Esophagus squamous epithelium (tissue), 5 donors: ENCODE results near the gene FGF8. TPM values are rescaled to one million over a fixed set of nuclear protein-coding genes. Genes with fewer than 3 reads are reported as not detected.

Experiments
- DNase-seq: peaks from one replicate; lab custom pipeline; 2025; lab: John Stamatoyannopoulos, UW
- H3K27ac ChIP-seq, 4 donors: fragments of 200-600 bp; sonication (generic); one replicate each; pipeline ENCODE4 v1.5.1; 2016 to 2019; ENCODE audit warnings: mild to moderate bottlenecking in 1 of 4
- H3K27me3 ChIP-seq, 4 donors: fragments of 200-600 bp; sonication (generic); 1 replicate in 3 of 4; 2 replicates in 1 of 4; pipeline versions ENCODE4 v1.5.1 to v1.6.0; 2017 to 2021; ENCODE audit warnings: antibody characterized with exemption in 1 of 4
- H3K36me3 ChIP-seq, 3 donors: fragments of 200-600 bp; sonication (generic); one replicate each; pipeline ENCODE4 v1.5.1; 2016 to 2019
- H3K4me1 ChIP-seq, 3 donors: fragments of 200-600 bp; sonication (generic); one replicate each; pipeline ENCODE4 v1.5.1; 2017 to 2019
- H3K4me3 ChIP-seq, 4 donors: fragments of 200-600 bp; sonication (generic); 1 replicate in 3 of 4; 2 replicates in 1 of 4; pipeline ENCODE4 v1.5.1; 2016 to 2019; ENCODE audit warnings: mild to moderate bottlenecking in 2 of 4, moderate library complexity in 1 of 4
- H3K9me3 ChIP-seq, 3 donors: fragments of 200-600 bp; sonication (generic); one replicate each; pipeline ENCODE4 v1.5.1; 2016 to 2019
- CTCF ChIP-seq, 6 experiments: fragments of 450-650 bp in 4 of 6; fragments of 200-600 bp in 2 of 6; sonication (generic) in 2 of 6; IDR thresholded peaks; one replicate each; pipeline ENCODE4 v1.5.1; 2016 to 2019; ENCODE audit warnings: antibody characterized with exemption in 6 of 6, mild to moderate bottlenecking in 4 of 6, moderate library complexity in 4 of 6
- POLR2A ChIP-seq, 4 donors: fragments of 450-650 bp; IDR thresholded peaks; one replicate each; pipeline ENCODE4 v1.6.1; 2017; ENCODE audit warnings: antibody characterized with exemption in 4 of 4, mild to moderate bottlenecking in 4 of 4, moderate library complexity in 3 of 4
- WGBS, 2 donors: methylation state at CpG; one replicate each; pipeline ENCODE4 v1.1.5; 2018; 5-methylcytosine and 5-hydroxymethylcytosine counted together
- intact Hi-C: fragments of 100-400 bp; cut with DNase I; formaldehyde crosslinking; loops from one replicate; pipeline ENCODE4 v1.15.0; 2022
- total RNA-seq, 4 donors: library from RNA; depleted of rRNA; stranded (reverse); fragments of >200 nt; gene quantifications; one replicate each; pipeline ENCODE4 v1.1.0, GENCODE V29; 2016
- donor health status: DM: yes; HTN: yes; CAD: no.

FGF8 gene
- total RNA-seq, 4 donors from 2014 or later = not detected

GRCh38 chr10:101725296-101726114 is 50.4 kb downstream of the FGF8 start:
- intact Hi-C loops = no loop called here
- Histone ChIP-seq H3K9me3 (no peaks in the 10 kb centered on the region), H3K4me3 (no peak overlapping the region), H3K4me1 (no peaks in the 10 kb centered on the region), H3K27me3 (peaks cover 0 to 5% (median 0%) of the 10 kb centered on the region in 4 donors), H3K27ac (no peak overlapping the region), H3K36me3 (no peaks in the 10 kb centered on the region)
- no peak for DNase-seq
- 59 to 62% methylated on average over 3 to 8 of the region's 8 CpGs for WGBS, 2 donors
- TF ChIP-seq CTCF (IDR thresholded peaks at IDR 0.05) (no peak), POLR2A (IDR thresholded peaks at IDR 0.05) (no peak)

GRCh38 chr10:101724446-101724845 is 51.5 kb downstream of the FGF8 start:
- WGBS, 2 donors = 65 to 88% methylated on average over 2 of the region's 2 CpGs
- H3K4me3 ChIP-seq = no peak overlapping the region

GRCh38 chr10:101723176-101723575 is 52.7 kb downstream of the FGF8 start:
- WGBS, 2 donors = 97 to 100% methylated on average over 3 of the region's 3 CpGs
- DNase-seq = no peak
- Histone ChIP-seq H3K27ac (no peak overlapping the region), H3K9me3 (no peaks in the 10 kb centered on the region), H3K4me1 (no peaks in the 10 kb centered on the region), H3K4me3 (no peak overlapping the region), H3K36me3 (no peaks in the 10 kb centered on the region), H3K27me3 (peaks cover 0 to 8% (median 0%) of the 10 kb centered on the region in 4 donors)
- TF ChIP-seq POLR2A (IDR thresholded peaks at IDR 0.05) = no peak
- no peak for TF ChIP-seq CTCF (IDR thresholded peaks at IDR 0.05)
- intact Hi-C loops = no loop called here

More at GRCh38 chr10:101724446-101724845, 51.5 kb downstream of the FGF8 start:
- no peak for TF ChIP-seq CTCF (IDR thresholded peaks at IDR 0.05)
- no peak for TF ChIP-seq POLR2A (IDR thresholded peaks at IDR 0.05)
- Histone ChIP-seq H3K9me3 (no peaks in the 10 kb centered on the region), H3K36me3 (no peaks in the 10 kb centered on the region), H3K27me3 (peaks cover 0 to 5% (median 0%) of the 10 kb centered on the region in 4 donors), H3K4me1 (no peaks in the 10 kb centered on the region), H3K27ac (no peak overlapping the region)
- intact Hi-C loops = no loop called here
- DNase-seq = no peak

GRCh38 chr10:101721806-101722205 is 54.1 kb downstream of the FGF8 start:
- H3K4me1 ChIP-seq = peaks cover 0 to 7% (median 4%) of the 10 kb centered on the region in 3 donors
- no peaks in the 10 kb centered on the region for H3K36me3 ChIP-seq
- TF ChIP-seq POLR2A (IDR thresholded peaks at IDR 0.05) = no peak
- no peak for TF ChIP-seq CTCF (IDR thresholded peaks at IDR 0.05)
- H3K27ac ChIP-seq = no peak overlapping the region
- no peaks in the 10 kb centered on the region for H3K9me3 ChIP-seq
- intact Hi-C loops = no loop called here
- H3K4me3 ChIP-seq = no peak overlapping the region
- no peak for DNase-seq
- H3K27me3 ChIP-seq = peaks cover 0 to 12% (median 0%) of the 10 kb centered on the region in 4 donors
- 88 to 89% methylated on average over 2 of the region's 2 CpGs for WGBS, 2 donors

- no peak for TF ChIP-seq CTCF (IDR thresholded peaks at IDR 0.05)
- no peak for TF ChIP-seq POLR2A (IDR thresholded peaks at IDR 0.05)
- Histone ChIP-seq H3K4me3 (no peak overlapping the region), H3K9me3 (no peaks in the 10 kb centered on the region), H3K36me3 (no peaks in the 10 kb centered on the region), H3K27me3 (peaks cover 0 to 12% (median 0%) of the 10 kb centered on the region in 4 donors), H3K4me1 (peaks cover 0 to 15% (median 4%) of the 10 kb centered on the region in 3 donors), H3K27ac (no peak overlapping the region)
- WGBS, 2 donors = 91 to 93% methylated on average over 6 of the region's 6 CpGs
- DNase-seq = no peak
- intact Hi-C loops = no loop called here
Observed at GRCh38 chr10:101720606-101721230, 55.2 kb downstream of the FGF8 start.
